ENCODE measurements around the gene DIRAS3.
"Not testable (repeated sequence)": the region's sequence is repeated elsewhere in the genome, so short reads cannot be mapped to it uniquely, and the experiment has no call there.

DIRAS3 gene

DNA sequence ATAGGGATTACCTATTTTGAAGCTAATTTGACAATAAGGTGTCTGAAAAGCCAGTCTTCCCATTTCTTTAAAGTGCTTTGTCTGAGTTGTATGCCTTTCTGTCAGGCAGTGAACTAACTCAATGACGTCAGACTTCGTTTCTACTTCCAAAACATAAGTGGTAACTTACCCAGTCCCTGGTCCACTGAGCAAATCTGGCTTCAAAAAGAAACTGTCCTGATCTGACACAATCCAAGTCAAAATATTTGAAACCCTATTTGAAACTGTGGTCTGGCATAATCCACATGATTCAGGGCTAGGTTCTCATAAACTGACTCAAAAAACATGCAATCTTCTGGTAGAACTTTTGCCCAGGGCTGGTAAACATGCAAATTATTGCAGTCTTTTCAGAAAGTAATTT is 34.0 kb downstream of the DIRAS3 start:
- no peak for DNase-seq

DNA sequence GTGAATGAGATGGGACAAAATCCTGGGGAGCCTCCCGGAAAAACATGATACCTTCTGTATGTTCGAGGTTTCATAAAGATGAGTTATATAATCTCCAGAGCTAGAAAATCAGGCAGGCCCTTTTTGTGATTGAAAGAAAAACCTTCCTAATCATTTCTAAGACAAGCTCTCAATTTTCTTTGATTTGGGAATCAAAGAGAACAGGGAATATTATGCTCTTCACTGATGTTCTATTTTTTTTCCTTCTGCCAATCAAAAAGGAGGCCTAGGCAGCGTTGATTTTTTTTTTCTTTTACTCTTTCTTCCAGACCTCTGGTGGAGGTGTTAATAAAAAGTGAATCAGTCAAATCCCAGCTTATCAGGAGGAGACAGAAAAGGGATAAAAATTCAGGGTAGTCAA is 34.5 kb downstream of the DIRAS3 start:
- no peak for DNase-seq

GRCh38 chr1:68015369-68015768 is 35.1 kb downstream of the DIRAS3 start:
- no peak for DNase-seq

DNA sequence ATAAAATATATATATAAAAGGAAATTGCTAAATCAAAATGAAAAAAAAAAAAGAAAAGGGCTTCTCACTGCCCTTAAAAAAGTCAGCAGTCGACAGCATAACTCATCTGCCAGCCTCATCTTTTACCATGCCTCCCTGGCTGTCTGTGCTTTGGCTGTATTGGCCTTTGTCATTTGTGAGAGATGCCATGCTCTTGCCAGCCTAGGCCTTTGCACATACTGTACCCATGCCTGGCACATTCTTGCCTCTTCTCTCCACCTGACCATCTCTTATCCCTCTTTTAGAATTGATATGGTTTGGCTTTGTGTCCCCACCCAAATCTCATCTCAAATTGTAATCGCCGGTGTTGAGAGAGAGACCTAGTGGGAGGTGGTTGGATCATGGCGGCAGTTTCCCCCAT is 37.1 kb downstream of the DIRAS3 start:
- no peak for DNase-seq

DNA sequence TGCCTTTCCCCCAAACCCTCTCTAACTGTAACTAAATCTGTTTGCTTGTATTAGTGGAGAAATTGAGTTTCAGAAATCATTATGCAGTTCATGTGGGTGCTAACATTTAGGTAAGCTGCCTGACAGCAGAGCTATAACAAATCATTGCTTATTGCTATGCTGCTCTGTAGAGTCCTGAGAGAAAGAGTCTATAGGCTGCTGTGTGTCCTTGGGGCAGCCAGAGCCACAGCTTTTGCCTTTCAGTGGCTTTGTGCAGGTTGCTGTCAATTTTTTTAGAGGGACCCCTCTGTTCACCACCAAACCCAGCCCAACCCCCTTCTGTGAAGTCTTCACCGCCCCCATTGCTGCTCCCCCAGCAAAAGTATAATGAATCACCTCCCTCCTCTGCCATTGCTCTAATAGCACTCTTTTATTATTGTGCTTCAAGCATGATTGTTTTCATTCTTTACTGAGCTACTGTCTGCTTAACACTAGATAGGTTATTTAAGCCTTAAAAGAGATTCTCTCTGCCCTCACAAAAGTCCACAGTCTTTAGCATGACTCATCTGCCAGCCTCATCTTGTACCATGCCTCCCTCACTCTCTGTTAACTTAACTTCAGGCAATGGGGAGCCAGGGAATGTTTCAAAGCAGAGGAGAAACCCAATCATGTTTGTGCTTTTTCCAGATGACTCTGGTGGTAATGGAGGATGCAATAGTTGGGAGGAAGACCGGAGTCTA is 38.6 kb downstream of the DIRAS3 start:
- DNase-seq = no peak

DNA sequence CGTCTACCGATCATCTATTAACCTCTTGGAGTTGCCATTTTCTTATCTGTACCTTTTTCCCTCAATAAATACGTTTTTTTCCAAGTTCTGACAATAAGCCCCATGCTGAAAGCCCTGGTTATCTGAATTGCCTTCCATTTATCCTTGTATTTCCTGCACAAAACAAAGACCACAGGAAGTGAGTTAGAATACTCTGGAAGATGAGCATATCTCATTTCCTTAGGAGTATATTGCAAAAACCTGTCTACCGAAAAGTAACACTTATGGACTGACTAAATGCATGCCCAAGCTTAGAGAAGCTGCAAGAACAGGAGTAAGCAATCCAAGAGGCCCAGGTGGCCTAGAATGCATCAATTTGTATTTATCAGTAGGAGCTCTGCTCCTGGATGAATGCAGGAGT is 39.9 kb downstream of the DIRAS3 start:
- no peak for DNase-seq

GRCh38 chr1:68010090-68010489 is 40.3 kb downstream of the DIRAS3 start:
- DNase-seq = no peak

DNA sequence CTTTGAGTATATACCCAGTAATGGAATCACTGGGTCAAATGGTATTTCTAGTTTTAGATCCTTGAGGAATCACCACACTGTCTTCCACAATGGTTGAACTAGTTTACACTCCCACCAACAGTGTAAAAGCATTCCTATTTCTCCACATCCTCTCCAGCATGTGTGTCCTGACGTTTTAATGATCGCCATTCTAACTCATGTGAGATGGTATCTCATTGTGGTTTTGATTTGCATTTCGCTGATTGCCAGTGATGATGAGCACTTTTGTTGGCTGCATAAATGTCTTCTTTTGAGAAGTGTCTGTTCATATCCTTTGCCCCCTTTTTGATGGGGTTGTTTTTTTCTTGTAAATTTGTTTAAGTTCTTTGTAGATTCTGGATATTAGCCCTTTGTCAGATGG is 46.8 kb downstream of the DIRAS3 start:
- DNase-seq = not testable (repeated sequence)

DNA sequence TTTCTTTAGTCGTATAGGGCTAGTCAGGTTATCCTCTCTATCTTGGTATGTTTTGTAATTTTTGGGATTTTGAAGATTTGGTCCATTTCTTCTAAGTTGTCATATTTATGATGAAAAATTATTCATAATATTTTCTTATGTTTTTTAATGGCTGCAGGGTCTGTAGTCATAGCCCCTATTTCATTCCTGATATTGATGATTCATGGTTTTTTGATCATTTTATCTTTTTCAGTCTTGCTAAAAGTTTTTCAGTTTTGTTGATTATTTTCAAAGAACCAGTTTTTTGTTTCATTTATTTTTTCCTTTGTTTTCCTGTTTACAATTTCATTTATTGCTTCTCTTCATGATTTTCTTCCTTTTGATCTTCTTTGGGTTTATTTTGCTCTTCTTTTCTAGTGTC is 50.2 kb downstream of the DIRAS3 start:
- no peak for DNase-seq

DNA sequence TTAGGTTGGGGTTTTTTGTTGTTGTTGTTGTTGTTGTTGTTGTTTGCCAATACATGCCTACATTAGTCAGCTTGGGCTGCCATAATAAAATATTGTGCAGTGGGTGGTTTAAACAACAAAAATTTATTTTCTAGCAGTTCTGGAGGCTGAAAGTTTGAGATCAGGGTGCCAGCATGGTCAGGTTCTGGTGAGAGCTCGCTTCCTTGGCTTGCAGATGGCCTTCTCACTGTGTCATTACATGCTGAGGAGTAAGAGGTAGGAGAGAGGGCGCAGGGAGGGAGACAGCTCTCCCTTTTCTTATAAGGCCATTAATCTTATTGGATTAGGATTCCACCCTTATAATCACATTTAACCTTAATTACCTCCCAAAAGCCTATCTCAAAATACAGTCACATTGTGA is 52.7 kb downstream of the DIRAS3 start:
- DNase-seq = no peak
